DMS114 treated with DMSO at 0.1 percent for 48 hours (cell line): ENCODE measurements around the gene GTF3C1.
"Not testable (repeated sequence)": the region's sequence is repeated elsewhere in the genome, so short reads cannot be mapped to it uniquely, and the experiment has no call there.

Experiments
- DNase-seq: peaks from one replicate; lab custom pipeline; 2025; ENCODE audit not compliant: unreplicated experiment; lab: John Stamatoyannopoulos, UW

GTF3C1 gene, protein sequence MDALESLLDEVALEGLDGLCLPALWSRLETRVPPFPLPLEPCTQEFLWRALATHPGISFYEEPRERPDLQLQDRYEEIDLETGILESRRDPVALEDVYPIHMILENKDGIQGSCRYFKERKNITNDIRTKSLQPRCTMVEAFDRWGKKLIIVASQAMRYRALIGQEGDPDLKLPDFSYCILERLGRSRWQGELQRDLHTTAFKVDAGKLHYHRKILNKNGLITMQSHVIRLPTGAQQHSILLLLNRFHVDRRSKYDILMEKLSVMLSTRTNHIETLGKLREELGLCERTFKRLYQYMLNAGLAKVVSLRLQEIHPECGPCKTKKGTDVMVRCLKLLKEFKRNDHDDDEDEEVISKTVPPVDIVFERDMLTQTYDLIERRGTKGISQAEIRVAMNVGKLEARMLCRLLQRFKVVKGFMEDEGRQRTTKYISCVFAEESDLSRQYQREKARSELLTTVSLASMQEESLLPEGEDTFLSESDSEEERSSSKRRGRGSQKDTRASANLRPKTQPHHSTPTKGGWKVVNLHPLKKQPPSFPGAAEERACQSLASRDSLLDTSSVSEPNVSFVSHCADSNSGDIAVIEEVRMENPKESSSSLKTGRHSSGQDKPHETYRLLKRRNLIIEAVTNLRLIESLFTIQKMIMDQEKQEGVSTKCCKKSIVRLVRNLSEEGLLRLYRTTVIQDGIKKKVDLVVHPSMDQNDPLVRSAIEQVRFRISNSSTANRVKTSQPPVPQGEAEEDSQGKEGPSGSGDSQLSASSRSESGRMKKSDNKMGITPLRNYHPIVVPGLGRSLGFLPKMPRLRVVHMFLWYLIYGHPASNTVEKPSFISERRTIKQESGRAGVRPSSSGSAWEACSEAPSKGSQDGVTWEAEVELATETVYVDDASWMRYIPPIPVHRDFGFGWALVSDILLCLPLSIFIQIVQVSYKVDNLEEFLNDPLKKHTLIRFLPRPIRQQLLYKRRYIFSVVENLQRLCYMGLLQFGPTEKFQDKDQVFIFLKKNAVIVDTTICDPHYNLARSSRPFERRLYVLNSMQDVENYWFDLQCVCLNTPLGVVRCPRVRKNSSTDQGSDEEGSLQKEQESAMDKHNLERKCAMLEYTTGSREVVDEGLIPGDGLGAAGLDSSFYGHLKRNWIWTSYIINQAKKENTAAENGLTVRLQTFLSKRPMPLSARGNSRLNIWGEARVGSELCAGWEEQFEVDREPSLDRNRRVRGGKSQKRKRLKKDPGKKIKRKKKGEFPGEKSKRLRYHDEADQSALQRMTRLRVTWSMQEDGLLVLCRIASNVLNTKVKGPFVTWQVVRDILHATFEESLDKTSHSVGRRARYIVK (N-terminal part only)

DNA sequence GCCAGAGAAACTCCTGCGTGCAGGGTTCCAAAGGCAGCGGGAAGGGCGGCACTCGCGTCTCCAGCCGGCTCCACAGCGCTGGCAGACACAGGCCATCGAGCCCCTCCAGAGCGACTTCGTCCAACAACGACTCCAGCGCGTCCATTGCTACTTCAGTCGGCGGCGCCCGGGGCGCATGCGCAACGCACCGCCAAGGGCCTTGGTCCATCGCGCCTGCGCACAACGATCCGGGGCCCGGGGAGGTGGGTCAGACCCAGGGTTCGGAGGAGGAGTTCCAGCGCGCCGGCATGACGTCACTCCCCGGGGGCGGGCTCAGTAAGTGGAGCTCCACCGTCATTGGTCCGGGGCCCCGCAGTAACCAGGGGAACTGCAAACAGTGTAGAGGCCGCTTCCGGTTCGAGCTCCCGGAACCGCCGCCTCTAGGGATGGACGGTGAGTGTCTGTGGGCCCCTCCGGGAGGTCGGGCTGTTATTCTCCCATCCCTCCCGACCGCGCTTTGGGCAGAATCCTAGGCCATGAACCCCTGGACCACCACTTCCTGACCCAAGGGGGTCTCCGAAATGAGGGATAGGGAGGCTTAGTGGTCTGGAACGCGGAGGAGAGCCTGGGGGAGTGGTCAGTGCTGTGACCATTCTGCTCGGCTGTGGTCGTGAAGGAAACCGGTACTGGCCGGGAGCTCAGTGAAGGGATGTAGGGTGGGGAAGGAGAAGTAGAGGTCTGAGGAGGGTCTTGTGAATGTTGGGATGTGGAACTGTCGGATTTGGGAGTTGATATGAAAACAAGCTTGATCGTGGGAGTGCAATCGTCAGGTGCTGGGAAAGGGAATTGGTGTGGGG is at the start of gene GTF3C1, which contains the start of gene KATNIP:
TSS of gene GTF3C1 (minus strand) at position 168 of the 836 bp plus-strand sequence. CDS start at position 145, 23 bp downstream.
TSS of gene KATNIP (plus strand) at position 399 of the 836 bp plus-strand sequence. CDS start at position 426, 27 bp downstream.
- peak; percentile 93 for DNase-seq

DNA sequence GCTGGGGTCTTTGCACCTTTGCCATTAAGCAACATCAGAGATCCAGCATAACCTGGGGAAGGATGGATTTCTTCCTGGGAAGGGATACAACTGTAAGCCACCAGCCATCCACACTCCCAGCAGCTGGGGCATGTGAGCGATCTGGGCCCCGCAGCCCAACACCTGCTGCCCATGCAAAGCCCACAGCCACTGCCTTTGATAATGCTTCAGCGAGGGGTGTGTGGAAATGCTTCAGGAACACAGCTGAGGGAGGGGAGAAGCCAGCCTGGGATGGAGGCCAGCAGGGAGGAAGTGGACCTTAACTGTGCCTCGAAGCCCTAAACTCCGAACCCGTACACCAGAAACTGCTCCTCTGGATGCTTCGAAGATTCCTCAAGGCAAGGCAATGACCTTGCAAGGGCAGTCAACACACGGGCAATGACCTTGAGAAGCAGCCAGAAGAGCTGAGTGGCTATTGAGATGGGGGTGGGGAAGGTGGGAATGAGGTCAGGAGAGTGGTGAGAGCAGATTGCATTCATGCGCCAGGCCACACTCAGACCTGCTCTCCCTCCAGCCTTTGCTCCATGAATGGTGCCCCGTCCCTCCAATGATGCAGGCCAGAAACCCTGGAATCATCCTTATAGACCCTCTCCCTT is 49.3 kb upstream of the GTF3C1 start:
- no peak for DNase-seq

DNA sequence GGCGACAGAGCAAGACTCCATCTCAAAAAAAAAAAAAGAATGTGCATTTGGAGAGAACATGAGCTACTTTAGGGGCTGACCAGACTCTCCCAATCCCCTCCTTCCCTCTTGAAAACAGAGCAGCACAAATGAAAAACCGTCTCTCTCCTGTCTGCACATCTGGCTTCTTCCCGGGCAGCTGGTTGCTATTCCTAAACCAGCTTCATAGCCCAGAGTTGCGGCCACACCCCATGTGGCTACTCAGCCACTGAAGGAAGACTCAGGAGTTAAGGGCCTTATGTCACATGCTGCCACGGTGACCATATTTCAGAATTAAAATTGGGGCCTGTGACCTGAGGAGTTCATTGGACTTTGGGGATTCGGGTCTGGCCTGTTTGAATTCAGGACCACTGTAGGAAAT is 48.5 kb upstream of the GTF3C1 start:
- DNase-seq: no peak

GRCh38 chr16:27597361-27597760 is 47.6 kb upstream of the GTF3C1 start:
- DNase-seq: no peak

- DNase-seq: no peak
These were observed 46.7 kb upstream of the GTF3C1 start for GRCh38 chr16:27596411-27596810.

DNA sequence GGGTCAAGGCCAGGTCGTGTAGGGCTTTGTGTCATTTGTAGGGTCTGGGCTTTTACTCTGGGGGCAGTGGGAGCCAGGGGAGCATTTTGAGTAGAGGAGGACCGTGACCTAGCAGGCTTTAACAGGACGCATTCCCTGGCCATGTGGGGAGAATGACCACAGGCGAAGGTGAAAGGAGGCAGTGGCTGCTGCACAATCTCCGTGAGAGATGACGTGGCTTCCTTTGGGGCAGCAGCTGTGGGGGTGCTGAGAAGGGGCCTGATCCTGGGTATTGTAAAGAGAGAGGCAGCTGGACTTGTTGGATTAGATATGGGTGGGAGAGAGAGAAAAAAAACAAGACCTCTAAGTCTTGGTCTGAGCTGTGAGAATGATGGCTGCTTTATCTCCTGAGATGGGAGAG is 46.3 kb upstream of the GTF3C1 start:
- DNase-seq: no peak

- DNase-seq: no peak
These were observed 45.8 kb upstream of the GTF3C1 start for GRCh38 chr16:27595475-27595874.

DNA sequence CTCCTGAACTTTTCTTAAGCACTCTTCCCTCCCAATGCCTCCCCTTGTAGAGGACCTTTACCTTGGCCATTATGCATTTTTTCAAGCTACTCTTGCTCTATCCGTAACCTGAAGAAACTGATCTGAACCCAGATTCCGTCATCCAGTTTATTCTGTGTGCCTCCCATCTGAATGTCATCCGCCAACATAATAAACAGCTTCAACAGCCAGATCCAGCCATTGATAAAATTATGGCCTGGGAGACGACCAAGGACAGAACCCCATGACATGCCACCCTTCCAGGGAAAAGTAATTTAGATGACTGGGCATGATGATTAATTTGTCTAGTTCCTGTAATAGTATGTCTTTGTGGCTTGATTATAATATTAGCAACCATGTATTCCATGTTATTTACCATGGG is 42.1 kb upstream of the GTF3C1 start:
- DNase-seq: no peak

DNA sequence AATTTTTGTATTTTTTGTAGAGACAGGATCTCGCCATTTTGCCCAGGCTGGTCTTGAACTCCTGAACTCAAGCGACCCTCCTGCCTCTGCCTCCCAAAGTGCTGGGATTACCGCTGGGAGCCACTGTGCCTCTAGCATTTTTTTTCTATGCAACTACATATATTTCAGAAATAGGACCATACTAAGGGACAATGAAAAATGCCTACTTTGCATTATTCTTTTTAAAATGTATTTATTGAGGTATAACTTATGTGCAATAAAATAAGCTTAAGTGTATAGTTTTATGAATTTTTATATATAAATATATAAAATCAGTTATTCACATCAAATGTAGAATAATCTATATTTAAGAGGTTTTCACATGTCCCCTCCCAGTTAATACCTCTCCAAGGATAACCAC is 38.3 kb upstream of the GTF3C1 start:
- DNase-seq: no peak

GRCh38 chr16:27586711-27587110 is 37.0 kb upstream of the GTF3C1 start:
- no peak for DNase-seq

- DNase-seq: no peak
These were observed 35.5 kb upstream of the GTF3C1 start for GRCh38 chr16:27585200-27585599.

GRCh38 chr16:27583634-27584033 is 33.9 kb upstream of the GTF3C1 start:
- no peak for DNase-seq

- no peak for DNase-seq
These were observed 33.2 kb upstream of the GTF3C1 start for GRCh38 chr16:27582883-27583282.

- no peak for DNase-seq
These were observed 29.6 kb upstream of the GTF3C1 start for GRCh38 chr16:27579087-27579980.

DNA sequence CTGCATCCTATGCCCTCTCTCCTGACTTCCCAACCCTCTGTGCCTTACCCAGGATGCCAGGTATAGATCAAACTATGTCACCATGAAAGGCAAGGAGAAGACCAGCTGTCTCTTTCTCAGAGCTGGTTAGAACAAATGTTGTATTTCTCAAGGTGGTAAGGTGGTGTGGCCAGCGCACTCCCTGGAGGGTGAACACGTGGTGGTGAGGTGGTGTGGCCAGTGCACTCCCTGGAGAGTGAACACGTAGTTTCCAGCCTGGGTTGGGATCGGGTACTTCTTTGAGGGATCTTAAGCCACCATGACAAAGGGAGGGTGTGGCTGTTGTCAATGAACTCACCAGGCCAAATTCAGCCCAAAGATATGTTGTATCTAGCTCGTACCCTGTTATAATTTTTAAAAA is 27.0 kb upstream of the GTF3C1 start:
- no peak for DNase-seq

DNA sequence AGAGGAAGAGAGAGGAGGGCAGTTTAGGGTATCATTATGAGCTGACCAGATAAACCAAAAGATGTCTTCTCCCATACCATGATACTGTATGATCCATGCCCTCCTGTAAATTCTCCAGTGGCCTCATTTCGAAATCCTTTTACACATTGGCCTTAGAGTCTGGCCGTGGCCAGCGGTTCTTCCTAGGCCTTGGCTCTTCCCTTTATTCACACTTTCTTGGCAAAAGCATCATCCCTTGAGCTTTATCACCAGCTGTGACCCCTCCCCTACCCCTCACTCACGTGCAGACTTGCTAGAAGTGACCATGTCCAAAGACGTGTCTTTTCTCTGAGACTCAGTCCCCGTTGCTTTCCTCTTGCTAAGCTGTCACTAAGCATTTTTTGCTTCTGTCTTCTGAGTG is 23.0 kb upstream of the GTF3C1 start:
- DNase-seq: no peak

GRCh38 chr16:27571433-27572326 is 22.0 kb upstream of the GTF3C1 start:
- DNase-seq: no peak

- DNase-seq: not testable (repeated sequence)
These were observed 21.3 kb upstream of the GTF3C1 start for GRCh38 chr16:27570986-27571385.
